ENCODE measurements around the gene VEPH1.

The VEPH1 gene

GRCh38 chr3:157294491-157294890, 208.7 kb downstream of the VEPH1 start:
- DNase-seq, result no peak

GRCh38 chr3:157290766-157291165, 212.4 kb downstream of the VEPH1 start:
- no peak for DNase-seq

GRCh38 chr3:157285966-157286365, 217.2 kb downstream of the VEPH1 start:
- no peak for DNase-seq

GRCh38 chr3:157285141-157285540, 218.1 kb downstream of the VEPH1 start:
- no peak for DNase-seq

- DNase-seq, result no peak
Observed at GRCh38 chr3:157284688-157285087, 218.5 kb downstream of the VEPH1 start.

- no peak for DNase-seq
Observed at GRCh38 chr3:157282261-157283191, 220.7 kb downstream of the VEPH1 start.

- DNase-seq, result no peak
Observed at GRCh38 chr3:157280786-157281185, 222.4 kb downstream of the VEPH1 start.

GRCh38 chr3:157280354-157280753, 222.9 kb downstream of the VEPH1 start:
- no peak for DNase-seq

- DNase-seq, result no peak
Observed at GRCh38 chr3:157279237-157279636, 224.0 kb downstream of the VEPH1 start.

GRCh38 chr3:157276801-157277200, 226.4 kb downstream of the VEPH1 start:
- DNase-seq, result no peak

- no peak for DNase-seq
Observed at GRCh38 chr3:157275832-157276231, 227.4 kb downstream of the VEPH1 start.

- no peak for DNase-seq
Observed at GRCh38 chr3:157274644-157275137, 228.5 kb downstream of the VEPH1 start.

GRCh38 chr3:157271283-157271882, 231.8 kb downstream of the VEPH1 start:
- no peak for DNase-seq

- DNase-seq, result no peak
Observed at GRCh38 chr3:157268026-157268425, 235.2 kb downstream of the VEPH1 start.

- DNase-seq, result no peak
Observed at GRCh38 chr3:157265931-157266330, 237.3 kb downstream of the VEPH1 start.

- DNase-seq, result no peak
Observed at GRCh38 chr3:157263027-157263426, 240.2 kb downstream of the VEPH1 start.

- DNase-seq, result no peak
Observed at GRCh38 chr3:157261000-157261399, 242.2 kb downstream of the VEPH1 start.

GRCh38 chr3:157259825-157260224, 243.4 kb downstream of the VEPH1 start:
- no peak for DNase-seq

GRCh38 chr3:157257101-157257500, 246.1 kb downstream of the VEPH1 start:
- no peak for DNase-seq

- DNase-seq, result no peak
Observed at GRCh38 chr3:157255797-157256196, 247.4 kb downstream of the VEPH1 start.

GRCh38 chr3:157251685-157252084, 251.5 kb downstream of the VEPH1 start:
- no peak for DNase-seq

- no peak for DNase-seq
Observed at GRCh38 chr3:157249606-157250005, 253.6 kb downstream of the VEPH1 start.

GRCh38 chr3:157248590-157249422, 254.4 kb downstream of the VEPH1 start:
- no peak for DNase-seq

All from activated naive CD4-positive, alpha-beta T cell treated with Interleukin-2 at 50 U/mL for 16 hours (primary cell).